Stimulated activated CD4-positive, alpha-beta T cell treated with anti-CD3 and anti-CD28 coated beads, Interleukin-2, amount 100 ng/mL, for 48 hours (primary cell): ENCODE data around the gene RADIL.

ENCODE experiments used
- DNase-seq, 2 donors: peaks; one replicate each; pipeline ENCODE4 v3.0.0-alpha.2; 2020

The RADIL gene

GRCh38 chr7:4768597-4769569 is 114.6 kb downstream of the RADIL start:
- no peak for DNase-seq

- DNase-seq: no peak
Measured at GRCh38 chr7:4766666-4767519, 116.6 kb downstream of the RADIL start.

DNA sequence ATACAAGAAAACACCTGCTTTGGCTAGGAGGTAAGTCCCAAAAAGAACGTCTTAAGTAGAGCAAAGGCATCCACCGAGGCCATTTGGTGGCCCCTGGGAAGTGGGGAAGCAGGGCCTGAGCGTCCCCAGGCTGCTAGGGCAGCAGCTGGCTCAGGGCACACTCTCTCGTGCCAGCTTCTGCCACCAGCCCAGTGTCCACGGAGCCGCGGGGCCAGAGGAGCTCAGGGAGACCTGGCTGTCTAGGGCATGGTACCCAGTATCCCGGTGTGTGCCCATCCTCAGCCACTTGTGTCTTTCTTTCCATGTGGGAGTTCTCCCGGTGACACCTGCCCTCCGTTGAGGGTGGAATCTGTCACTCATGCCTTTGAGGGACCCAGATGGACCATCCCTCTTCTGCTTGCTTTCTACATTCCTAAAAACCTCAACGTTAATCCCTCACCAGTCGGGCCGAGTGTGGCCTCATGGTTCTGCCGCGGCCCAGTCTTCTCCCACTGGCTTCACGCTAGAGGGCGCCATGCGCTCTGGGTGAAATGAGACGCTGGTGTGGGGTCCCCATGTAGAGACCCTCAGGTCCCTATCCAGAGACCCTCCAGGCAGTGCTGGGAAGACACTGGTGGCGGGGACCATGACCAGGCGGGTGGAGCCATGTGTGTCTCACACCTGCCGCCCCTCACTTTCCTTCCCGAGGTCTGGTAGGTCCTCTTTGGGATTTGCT is 117.6 kb downstream of the RADIL start:
- no peak for DNase-seq

- DNase-seq: no peak
Measured at GRCh38 chr7:4764402-4765007, 119.0 kb downstream of the RADIL start.

DNA sequence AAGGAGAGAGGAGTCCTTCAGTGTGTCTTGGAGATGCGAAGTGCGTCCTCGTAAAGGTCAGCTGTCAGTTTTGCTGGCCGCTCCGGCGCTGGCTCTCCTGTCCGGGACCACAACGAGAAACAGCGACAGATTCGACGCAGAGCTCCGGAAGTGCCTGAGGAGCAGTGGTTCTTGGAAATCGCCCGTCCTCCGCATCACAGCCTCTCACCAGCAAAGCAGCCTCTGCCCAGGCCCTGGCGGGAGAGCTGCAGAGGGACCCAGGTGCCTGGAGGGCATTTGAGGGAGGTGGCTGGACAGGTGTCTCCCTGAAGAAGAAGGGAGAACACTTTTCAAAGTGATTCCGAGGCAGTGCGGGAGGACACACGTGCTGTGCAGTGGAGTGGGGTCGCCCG is 119.7 kb downstream of the RADIL start:
- no peak for DNase-seq

GRCh38 chr7:4763091-4763793 is 120.3 kb downstream of the RADIL start:
- no peak for DNase-seq

DNA sequence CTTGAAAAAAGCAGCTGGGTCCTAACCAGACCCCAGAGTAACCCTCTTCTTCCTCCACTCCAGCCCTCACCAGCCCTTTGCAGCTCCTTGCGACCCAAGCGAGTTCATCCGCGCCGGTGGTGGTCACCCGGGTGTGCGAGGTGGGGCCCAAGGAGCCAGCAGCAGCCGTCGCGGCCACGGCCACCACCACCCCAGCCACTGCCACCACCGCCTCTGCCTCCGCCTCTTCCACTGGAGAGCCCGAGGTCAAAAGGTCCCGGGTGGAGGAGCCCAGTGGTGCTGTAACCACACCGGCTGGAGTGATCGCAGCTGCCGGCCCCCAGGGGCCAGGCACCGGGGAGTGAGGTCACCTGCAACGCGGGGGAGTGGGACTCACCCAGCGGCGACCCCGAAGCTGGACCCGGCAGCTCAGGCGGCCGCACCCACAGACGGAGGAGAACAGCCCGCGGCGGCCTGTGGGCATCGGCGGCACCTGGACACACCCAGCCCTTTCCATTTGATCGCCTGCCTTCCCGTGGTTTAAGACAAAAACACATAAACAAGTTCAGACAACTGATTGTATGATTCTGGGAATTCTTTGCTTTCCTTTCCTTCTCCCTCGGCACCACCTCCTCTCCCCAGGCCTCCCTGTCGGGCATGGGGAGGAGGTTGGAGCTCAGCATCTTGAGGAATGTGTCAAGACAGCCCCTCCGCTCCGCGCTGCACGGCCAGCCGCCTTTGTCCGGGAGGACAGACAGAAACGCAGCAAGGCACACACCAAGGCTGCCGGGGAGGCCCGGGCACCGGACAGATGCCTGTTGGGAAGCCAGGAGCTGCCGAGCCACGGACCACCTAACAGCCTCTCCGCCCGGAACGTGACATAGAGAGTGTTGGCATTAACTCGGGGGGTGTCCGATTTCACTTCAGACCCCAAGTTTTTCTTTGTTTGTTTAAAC is 121.1 kb downstream of the RADIL start:
- no peak for DNase-seq

DNA sequence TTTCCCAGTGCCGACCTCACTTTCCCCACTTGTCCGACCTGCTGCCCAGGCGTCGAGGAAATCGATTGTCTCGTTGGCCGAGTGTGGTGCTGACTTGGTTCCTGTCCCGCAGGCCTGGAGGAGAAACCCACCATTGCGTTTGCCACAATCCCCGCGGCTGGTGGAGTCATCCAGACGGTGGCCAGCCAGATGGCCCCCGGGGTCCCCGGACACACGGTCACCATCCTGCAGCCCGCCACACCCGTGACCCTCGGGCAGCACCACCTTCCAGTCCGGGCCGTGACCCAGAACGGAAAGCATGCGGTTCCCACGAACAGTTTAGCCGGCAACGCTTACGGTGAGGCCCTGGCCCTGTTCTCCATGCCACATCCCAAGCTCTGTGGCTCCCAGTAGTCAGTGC is 122.6 kb downstream of the RADIL start:
- no peak for DNase-seq

- no peak for DNase-seq
Measured at GRCh38 chr7:4759211-4759610, 124.3 kb downstream of the RADIL start.

- no peak for DNase-seq
Measured at GRCh38 chr7:4758791-4759190, 124.7 kb downstream of the RADIL start.

GRCh38 chr7:4758111-4758510 is 125.4 kb downstream of the RADIL start:
- no peak for DNase-seq

DNA sequence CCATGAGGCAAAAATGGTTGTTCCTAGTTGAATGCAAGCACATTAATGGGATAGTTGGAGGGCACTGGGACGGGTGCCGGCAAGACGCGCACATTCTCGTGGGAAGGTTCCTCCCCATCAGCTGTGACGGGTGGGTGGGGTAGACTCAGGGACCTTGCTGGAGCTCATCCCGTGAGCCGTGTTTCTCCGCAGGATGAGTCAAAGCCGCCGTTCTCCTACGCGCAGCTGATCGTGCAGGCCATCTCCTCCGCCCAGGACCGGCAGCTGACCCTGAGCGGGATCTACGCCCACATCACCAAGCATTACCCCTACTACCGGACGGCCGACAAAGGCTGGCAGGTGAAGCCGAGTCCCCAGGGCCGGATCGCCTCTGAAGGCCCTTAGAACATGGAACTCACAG is 128.5 kb downstream of the RADIL start:
- no peak for DNase-seq

- no peak for DNase-seq
Measured at GRCh38 chr7:4754433-4755010, 129.0 kb downstream of the RADIL start.

DNA sequence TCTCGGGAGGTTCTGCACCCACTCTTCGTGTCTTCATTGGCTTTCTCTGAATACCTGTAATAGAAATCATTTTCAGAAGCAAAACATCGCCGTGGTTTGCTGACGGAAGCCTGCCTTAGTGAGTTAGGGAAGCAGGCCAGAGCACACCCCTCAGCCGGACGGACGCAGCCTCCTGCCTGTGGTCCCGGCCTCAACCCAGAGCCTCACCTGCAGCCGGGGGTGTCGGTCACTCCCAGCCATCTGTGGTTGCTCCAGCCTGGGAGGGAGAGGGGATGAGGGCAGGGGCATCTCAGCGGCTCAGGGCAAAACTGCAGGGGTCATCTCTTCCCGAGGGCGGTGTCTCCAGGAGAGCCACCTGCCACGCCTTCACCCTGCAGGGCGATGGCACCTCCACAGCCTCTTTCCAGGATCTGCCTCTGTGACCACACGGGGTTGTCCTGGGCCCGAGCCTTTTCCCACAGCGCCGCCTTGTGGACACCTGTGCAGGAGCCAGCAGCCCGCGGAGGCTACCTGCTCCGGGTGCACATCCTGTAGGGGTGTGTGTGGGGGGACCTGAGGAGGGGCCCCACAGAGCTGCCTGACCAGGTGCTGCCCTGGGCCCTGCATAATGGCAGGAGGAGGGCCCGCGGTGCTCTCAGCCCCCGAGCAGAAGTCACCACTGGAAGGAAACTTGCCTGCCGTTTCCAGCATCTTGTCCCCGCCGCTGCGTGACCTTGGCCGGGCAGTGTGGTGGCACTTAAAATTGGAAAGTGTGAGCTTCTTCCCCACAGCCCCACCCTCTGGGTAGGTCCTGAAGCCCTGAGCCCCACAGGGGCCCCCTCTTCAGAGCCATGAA is 129.7 kb downstream of the RADIL start:
- peak; percentile 88 to 91 for DNase-seq

GRCh38 chr7:4751398-4751947 is 132.0 kb downstream of the RADIL start:
- DNase-seq: no peak

DNA sequence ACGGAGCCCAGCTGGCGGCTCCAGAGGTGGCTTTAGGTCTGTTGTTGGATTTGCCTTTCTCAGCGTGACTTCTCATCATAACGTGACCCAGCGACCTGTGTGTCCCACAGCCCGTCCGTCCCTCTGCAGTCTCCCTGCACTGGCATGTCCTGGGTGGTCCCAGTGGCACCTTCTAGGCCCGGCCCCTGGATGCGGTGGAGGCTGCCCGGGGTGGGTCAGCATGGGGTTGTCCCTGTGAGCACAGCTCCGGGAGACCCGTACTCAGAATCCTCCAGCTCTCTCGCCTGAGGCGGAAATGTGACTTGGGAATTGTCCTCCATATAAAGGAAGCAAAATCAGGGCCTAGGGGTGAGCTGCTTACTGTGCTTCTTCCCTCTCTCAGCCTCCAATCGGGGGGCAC is 133.7 kb downstream of the RADIL start:
- DNase-seq: no peak

DNA sequence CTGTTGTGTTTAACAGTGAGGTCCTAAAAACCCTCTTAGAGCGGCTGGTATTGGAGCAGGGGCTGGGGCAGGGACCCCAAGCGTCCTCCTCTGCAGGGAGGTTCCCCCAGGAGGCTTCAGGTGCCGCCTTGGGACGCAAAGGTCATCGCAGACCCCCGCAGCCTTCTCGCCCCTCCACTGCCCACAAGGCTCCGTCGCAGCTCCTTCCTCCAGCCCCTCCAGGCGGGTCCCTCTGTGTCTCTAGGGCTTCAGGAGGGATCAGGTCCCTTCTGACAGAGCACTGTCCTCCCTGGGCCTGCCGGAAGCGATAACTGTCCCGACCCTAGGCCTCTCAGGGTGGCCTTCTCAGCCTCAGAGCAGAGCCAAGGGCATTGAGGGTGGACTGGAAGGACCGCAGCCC is 134.2 kb downstream of the RADIL start:
- no peak for DNase-seq
